Erythroblast (primary cell): ENCODE measurements around the gene TBC1D19.

Experiments used
- GATA1 ChIP-seq: IDR thresholded peaks from 2 replicates; pipeline ENCODE4 v1.6.1; 2011; ENCODE audit warnings: low read depth, mild to moderate bottlenecking, control low read depth, low read length, moderate library complexity
- POLR2A ChIP-seq: IDR thresholded peaks from 2 replicates; pipeline ENCODE4 v1.6.1; 2011; ENCODE audit warnings: mild to moderate bottlenecking, low read length

DNA sequence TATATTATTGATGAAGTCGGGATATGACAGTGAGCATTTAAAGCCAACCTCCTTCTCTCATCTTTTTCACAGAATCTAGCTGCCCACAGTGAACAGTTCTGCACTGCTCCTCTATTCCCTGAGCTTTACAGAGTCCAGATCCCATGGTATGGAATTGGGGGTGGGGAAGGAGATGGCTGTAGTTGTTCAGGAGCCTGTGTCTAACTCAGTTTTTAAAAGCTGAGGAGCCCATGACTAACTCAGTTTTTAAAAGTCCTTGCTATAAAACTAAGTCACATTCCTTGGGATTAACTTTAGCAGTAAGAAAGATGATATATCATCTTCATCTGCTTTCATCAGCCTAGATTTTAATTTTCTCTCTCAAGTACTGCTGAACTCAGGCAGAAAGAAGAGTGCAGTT, 180.3 kb downstream of the TBC1D19 start:
- TF ChIP-seq POLR2A, result no peak
- no peak for TF ChIP-seq GATA1
